GM18526 (cell line): ENCODE results near the gene SAMD15.

Experiments used
- POLR2A ChIP-seq: IDR thresholded peaks from 3 replicates; pipeline ENCODE4 v1.6.1; 2011; ENCODE audit not compliant: insufficient read length; ENCODE audit errors: extremely low read depth

The SAMD15 gene

GRCh38 chr14:77376771-77377501 is at the start of gene SAMD15, which contains the start of gene TMED8:
TSS of gene SAMD15 (plus strand) at chr14:77377379. CDS start at chr14:77377419, 40 bp downstream.
TSS of gene TMED8 (minus strand) at chr14:77377094. CDS start at chr14:77377053, 41 bp downstream.
- peak; percentile 60 for TF ChIP-seq POLR2A

DNA sequence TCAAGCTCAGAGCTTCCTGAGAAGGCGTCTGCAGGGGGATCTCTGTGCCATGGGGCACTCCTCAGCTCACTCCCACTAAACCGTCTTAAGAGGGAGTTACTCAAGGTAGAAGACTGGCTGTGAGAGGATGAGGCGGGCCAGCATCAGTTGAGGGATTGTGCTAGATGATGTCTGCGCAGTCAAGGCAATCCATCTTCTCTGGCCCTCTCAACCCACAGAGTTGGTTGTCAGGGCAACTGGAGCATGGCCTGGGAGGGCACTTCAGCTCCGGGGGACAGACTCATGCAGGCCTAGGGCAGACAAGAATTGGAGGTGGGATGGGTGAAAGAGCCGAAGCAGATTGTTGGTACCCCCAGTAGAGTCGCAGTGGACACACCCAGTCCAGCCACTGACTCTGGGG is 47.3 kb upstream of the SAMD15 start:
- TF ChIP-seq POLR2A = no peak

- TF ChIP-seq POLR2A = no peak
These were observed 41.6 kb upstream of the SAMD15 start for GRCh38 chr14:77335576-77335975.

- no peak for TF ChIP-seq POLR2A
These were observed 39.3 kb upstream of the SAMD15 start for GRCh38 chr14:77337880-77338279.

- no peak for TF ChIP-seq POLR2A
These were observed 38.9 kb upstream of the SAMD15 start for GRCh38 chr14:77338302-77338701.

DNA sequence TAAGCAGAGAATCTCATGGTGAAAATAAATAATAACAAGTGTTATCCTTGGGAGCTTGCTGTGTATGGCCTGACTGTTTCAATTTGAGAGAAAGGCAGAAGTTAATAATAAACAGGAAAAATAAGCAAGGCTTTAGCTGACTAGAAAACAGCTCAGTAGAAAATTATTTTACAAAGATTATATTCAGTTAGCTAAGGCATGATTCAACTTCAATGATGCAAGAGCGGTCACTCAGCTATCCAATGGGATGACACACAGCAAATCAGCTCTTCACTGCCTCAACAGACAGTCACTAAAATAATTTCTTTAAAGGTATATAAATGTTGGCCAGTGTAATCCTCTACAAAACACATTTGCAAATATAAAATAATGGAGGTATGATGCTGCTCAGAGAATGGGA is 37.8 kb upstream of the SAMD15 start:
- TF ChIP-seq POLR2A = no peak

- TF ChIP-seq POLR2A = no peak
These were observed 36.8 kb upstream of the SAMD15 start for GRCh38 chr14:77340389-77340788.

DNA sequence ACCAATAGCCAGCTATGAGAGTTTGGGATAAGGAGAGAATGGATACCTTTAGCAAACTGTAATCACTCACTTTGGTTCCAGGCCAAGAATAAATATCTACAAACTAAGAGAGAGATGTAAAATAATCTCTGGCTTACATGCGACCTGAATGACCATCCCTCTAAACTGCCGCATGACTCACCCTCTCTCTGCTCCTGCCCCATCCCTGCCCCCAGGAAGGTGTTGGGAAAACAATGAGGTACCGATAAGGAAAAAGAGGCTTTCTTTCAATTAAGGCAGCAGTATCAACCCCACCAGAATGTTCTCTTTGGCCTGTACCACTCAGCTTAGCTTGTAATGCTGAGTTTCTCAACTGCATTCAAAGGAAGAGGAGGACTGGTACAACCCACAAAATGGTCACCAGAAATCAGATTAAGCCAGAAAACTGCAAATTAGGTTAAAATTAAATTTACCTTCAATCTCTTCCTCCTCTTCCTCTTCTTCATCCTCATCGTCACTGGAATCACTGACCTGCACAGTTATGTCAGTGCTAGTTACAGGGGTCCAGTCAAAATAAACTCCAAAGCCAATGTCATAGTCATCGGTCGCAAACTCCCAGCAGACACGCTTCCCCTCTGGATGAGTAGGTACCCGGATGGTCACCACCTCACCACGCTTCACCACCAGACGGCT is 34.3 kb upstream of the SAMD15 start:
- TF ChIP-seq POLR2A = no peak

- no peak for TF ChIP-seq POLR2A
These were observed 33.5 kb upstream of the SAMD15 start for GRCh38 chr14:77343662-77344061.

DNA sequence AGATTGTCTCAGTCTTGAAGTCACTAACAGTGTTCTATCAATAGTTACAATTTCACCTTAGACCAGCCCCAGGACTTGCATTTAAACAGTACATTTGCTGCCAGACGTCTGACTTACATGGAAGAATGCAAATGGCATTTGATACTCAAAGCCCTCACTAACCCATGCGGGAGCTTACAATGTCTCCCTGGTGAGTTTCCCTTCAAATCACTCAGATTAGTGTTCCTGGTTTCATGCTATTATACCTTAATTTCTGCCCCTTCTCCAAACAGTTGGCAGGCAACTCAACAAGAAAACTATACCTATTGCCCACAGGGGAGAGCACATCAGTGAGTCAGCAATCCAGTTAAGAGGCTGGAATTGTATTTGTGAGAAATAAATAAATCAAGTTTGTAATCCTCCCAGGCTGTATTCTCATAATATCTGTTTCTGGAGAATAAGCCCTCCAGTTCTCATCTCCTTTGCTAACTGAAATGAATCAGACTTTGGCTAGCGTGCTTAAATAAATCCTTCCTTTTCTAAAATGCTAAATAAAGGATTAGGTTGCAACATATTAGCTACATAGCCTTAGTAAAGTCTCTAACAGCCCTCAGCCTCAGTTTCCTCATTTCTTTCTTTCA is 32.7 kb upstream of the SAMD15 start:
- TF ChIP-seq POLR2A = no peak

- TF ChIP-seq POLR2A = no peak
These were observed 30.7 kb upstream of the SAMD15 start for GRCh38 chr14:77346495-77346894.

DNA sequence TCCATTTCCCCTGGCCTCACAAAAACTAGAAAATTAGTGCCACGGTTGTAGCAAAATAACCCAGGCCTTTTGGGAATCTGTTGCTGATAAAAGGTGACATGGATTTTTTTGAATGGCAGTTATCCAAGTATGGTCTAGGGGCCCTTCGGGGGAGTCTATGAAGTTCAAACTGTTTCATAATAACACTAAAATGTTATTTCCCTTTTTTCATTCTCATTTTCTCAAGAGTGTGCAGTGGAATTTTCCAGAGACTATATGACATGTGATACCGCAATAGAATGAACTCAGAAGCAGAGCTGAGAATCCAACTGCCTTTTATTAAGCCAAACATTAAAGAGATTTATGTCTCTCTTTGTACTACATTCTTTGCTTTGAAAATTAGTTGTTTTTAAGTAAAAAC is 29.4 kb upstream of the SAMD15 start:
- TF ChIP-seq POLR2A = no peak

GRCh38 chr14:77353469-77354141 is 23.6 kb upstream of the SAMD15 start:
- no peak for TF ChIP-seq POLR2A

DNA sequence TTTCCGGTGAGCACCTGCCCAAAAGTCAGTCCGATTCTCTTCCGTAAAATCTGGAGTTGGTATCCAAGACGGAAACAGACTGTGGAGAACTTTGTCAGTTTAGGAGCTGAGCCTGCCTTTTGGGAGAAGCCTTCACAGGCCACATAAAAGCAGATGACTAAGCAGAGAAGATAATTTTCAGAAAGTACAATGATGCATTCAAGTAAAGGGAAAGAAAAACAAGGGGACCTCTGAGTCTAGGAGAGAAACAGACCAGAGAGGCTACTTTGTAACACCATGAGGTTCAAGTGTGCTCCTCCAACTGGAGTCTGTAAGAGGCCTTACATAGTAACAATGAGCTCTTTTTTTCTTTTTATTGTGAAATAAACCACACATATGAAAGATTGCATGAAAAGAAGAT is 21.4 kb upstream of the SAMD15 start:
- no peak for TF ChIP-seq POLR2A

DNA sequence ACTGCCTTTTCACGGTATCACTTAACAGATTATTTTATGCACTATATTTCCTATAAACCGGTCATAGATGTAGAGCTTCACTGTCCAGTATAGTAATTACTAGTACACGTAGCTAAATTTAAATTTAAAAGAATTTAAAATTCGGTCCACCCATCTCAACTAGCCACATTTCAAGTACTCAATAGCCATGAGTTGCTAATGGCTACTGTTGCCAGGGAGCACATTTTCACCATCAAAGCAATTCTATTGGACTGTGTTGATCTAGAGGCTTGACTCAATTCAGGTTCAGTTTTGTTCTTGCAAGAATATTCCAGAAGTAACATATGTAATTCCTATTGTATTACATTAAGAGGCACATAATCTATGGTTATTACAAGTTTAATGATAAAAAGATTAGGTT is 20.3 kb upstream of the SAMD15 start:
- no peak for TF ChIP-seq POLR2A

GRCh38 chr14:77359626-77360025 is 17.6 kb upstream of the SAMD15 start:
- TF ChIP-seq POLR2A = no peak
